Bronchial epithelial cell (primary cell): ENCODE measurements around the gene KCNJ6. TPM values are rescaled to one million over a fixed set of nuclear protein-coding genes. Genes with fewer than 3 reads are reported as not detected.

Experiments
- DNase-seq: peaks from one replicate; pipeline ENCODE4 v3.0.0-alpha.2; 2010; ENCODE audit warnings: low read depth
- FAIRE-seq: peaks from 2 replicates; lab custom pipeline; 2011; peaks lifted over from hg19 to GRCh38; lab: Jason Lieb, UNC
- H3K27me3 ChIP-seq: 2 replicates; pipeline ENCODE4 v1.5.1; 2011; ENCODE audit warnings: low read length; ENCODE audit not compliant: control insufficient read depth, insufficient read depth
- H3K36me3 ChIP-seq: 2 replicates; pipeline ENCODE4 v1.5.1; 2011; ENCODE audit warnings: low read length; ENCODE audit not compliant: control insufficient read depth, insufficient read depth
- H3K4me3 ChIP-seq: 2 replicates; pipeline ENCODE4 v1.5.1; 2011; ENCODE audit warnings: mild to moderate bottlenecking, low read depth, low read length, control low read depth
- total RNA-seq: library from RNA; depleted of rRNA; stranded (reverse); fragments of >200 nt; gene quantifications from 2 replicates; pipeline ENCODE4 v1.2.1, GENCODE V29; 2014
- TF ChIP-seq, protein P1 (sequence below): IDR thresholded peaks from 2 replicates; pipeline ENCODE4 v1.5.1; 2011; ENCODE audit warnings: mild to moderate bottlenecking, moderate library complexity, low read length, control low read depth, inconsistent platforms; ENCODE audit not compliant: insufficient read depth, severe bottlenecking

The KCNJ6 gene
- total RNA-seq, 1 donor from 2014 or later, result not detected

DNA sequence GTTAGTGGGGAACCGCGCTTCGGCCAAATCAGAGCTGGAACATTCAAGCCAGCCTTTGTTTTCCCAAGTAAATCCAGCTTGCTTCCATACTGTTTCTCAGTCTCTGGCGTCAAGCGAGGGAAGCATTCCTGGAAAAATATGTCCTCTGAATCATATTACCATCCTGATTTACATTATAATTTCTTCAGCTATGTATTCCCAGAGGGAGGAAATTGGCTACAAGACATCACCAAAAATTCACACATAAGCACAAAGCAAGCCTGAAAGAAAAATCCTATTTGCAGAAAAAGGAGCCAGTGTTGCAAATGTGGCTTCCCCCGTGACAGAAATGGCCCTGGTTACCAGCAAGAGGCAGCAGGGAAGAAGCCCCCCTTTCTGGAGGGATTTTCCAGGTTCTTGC is 233.3 kb downstream of the KCNJ6 start:
- TF ChIP-seq, protein P1, sequence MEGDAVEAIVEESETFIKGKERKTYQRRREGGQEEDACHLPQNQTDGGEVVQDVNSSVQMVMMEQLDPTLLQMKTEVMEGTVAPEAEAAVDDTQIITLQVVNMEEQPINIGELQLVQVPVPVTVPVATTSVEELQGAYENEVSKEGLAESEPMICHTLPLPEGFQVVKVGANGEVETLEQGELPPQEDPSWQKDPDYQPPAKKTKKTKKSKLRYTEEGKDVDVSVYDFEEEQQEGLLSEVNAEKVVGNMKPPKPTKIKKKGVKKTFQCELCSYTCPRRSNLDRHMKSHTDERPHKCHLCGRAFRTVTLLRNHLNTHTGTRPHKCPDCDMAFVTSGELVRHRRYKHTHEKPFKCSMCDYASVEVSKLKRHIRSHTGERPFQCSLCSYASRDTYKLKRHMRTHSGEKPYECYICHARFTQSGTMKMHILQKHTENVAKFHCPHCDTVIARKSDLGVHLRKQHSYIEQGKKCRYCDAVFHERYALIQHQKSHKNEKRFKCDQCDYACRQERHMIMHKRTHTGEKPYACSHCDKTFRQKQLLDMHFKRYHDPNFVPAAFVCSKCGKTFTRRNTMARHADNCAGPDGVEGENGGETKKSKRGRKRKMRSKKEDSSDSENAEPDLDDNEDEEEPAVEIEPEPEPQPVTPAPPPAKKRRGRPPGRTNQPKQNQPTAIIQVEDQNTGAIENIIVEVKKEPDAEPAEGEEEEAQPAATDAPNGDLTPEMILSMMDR, result no peak
- H3K27me3 ChIP-seq, result peaks cover 5% of the 10 kb centered on the region
- H3K36me3 ChIP-seq, result no peaks in the 10 kb centered on the region
- no peak overlapping the region for H3K4me3 ChIP-seq
- no peak for DNase-seq
- FAIRE-seq, result no peak

DNA sequence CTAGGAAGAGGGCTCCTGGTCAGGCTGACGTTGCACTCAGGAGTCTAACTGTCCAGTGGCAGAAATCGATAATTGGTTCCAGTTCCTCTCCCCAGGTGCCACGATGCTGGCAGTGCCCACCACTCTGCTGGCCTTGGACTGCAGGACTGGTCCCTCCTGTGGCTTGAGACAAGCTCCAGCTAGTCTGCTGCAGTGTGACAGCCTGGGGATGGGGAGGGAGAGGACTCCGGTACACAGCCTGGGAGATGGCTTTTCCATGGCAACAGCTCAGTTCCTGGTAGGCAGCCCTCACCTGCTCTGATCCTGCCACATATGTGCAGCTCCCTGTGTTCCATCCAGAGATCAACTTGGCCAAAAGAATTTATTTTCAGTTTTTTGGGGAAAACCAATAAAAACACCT is 239.3 kb downstream of the KCNJ6 start:
- no peaks in the 10 kb centered on the region for H3K36me3 ChIP-seq
- no peak overlapping the region for H3K4me3 ChIP-seq
- DNase-seq, result no peak
- TF ChIP-seq, protein P1, result no peak
- H3K27me3 ChIP-seq, result peaks cover 5% of the 10 kb centered on the region
- FAIRE-seq, result no peak

DNA sequence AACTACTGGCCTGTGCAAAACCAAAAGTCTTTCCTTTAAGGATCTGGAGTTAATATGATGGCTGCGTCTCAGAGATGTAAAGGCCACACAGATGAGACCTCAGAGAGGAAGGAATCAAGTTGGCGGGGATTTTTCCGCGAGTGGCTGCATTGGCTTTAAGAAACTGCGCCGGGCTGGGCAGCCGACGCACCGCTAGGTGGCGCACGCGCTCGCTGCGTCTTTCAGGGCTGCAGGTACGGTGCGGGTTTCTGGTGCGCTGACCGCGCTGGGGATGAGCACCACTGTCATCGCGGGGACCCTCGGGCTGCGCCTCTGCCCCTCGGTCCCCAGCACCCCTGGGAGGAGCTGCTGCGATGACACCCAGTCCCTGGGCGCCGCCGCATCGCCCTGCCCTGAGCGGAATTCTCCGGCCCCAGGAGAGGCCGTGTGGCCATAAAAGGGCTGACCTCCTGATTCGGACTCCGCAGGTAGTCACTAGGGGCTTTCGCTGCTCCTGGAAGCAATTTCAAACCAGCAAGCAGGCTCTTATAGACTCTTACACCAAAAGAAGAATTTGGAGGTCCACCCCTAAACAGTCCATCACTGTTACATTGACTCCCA is 241.0 kb downstream of the KCNJ6 start:
- TF ChIP-seq, protein P1, result peak; percentile 94
- H3K36me3 ChIP-seq, result no peaks in the 10 kb centered on the region
- H3K27me3 ChIP-seq, result no peaks in the 10 kb centered on the region
- peak; percentile 17 for DNase-seq
- no peak for FAIRE-seq
- no peak overlapping the region for H3K4me3 ChIP-seq

DNA sequence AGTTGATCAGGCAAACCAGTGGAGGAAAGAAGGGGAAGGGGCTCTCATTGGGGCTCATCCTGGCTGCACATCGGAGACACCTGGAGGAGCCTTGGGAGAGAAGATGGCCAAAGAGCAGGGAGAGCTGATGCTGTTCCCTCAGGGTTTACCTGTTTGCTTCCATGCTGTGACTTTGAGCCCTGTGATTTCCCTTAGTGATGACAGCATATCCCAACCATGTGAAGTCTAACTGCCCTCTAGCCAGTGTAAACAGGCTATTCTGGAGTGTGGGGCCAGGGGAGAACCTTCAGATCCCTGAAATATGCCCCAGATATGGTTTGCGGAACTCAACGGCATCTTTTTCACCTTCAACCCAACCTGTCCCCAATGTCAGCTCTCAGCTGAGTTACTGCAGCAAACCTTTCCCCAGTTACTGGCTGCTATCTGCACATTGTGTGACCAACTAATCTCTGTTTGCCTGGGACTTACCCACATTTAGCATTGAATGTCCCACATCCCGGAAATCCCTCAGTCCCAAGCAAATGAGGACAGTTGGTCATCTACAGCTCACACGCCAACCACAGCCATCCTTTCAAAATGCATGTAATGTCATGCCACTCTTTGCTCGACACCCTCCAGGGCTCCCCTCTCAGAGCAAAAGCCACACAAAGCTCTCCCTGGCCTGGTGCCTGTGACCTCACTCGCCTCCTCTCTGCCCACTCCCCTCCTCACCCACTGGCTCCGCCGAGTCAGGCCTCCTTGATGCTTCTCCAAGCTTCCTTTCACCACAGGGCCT is 242.3 kb downstream of the KCNJ6 start:
- peak; percentile 37 for DNase-seq
- Histone ChIP-seq H3K4me3 (no peak overlapping the region), H3K27me3 (no peaks in the 10 kb centered on the region), H3K36me3 (no peaks in the 10 kb centered on the region)
- no peak for FAIRE-seq
- TF ChIP-seq, protein P1, result no peak

DNA sequence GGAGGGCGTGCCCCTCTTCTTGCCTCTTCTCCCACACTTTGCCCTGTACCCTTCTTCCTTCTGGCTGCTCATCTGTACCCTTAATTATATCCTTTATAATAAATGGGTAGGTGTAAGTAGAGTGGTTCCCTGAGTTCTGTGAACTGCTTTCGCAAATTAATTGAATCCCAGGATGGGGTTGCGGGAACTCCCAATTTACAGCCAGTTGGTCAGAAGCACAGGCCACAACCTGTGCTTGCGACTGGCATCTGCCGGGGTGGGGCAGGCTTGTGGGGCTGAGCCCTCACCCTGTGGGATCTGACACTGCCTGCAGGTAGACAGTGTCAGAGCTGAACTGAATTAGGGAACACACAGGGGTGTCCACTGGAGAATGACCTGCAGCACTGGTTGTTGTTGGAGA is 244.9 kb downstream of the KCNJ6 start:
- TF ChIP-seq, protein P1, result no peak
- H3K36me3 ChIP-seq, result no peaks in the 10 kb centered on the region
- H3K4me3 ChIP-seq, result no peak overlapping the region
- DNase-seq, result peak; percentile 52
- no peak for FAIRE-seq
- H3K27me3 ChIP-seq, result no peaks in the 10 kb centered on the region
